ENCODE measurements around the gene TMEM271.

DNA sequence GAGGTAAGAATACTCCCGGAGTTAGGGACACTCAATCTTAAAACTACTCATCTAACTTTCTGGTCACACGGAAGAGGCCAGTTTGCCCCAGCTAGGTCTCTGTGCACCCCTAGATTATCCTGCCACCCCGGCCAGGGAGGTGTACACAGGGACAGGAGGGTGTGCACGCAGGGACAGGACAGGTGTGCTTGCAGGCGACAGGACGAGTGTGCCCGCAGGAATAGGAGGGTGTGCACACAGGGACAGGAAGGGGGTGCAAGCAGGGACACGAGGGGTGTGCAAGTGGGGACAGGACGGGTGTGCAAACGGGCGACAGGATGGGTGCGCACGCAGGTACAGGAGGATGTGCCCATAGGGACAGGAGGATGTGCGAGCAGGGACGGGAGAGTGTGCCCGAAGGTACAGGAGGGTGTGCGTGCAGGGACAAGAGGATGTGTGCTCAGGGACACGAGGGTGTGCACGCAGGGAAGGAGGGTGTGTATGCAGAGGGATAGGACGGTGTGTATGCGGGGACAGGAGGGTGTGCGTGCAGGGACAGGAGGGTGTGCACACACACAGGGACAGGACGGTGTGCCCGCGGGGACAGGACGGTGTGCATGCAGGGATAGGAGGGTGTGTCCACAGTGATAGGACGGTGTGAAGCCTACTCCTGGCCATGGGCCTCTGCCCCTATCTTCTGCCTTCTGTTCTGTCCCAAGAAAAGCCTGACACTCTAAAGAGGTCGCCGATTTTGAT is 4.1 kb downstream of the TMEM271 start:
- TF ChIP-seq, protein P1, sequence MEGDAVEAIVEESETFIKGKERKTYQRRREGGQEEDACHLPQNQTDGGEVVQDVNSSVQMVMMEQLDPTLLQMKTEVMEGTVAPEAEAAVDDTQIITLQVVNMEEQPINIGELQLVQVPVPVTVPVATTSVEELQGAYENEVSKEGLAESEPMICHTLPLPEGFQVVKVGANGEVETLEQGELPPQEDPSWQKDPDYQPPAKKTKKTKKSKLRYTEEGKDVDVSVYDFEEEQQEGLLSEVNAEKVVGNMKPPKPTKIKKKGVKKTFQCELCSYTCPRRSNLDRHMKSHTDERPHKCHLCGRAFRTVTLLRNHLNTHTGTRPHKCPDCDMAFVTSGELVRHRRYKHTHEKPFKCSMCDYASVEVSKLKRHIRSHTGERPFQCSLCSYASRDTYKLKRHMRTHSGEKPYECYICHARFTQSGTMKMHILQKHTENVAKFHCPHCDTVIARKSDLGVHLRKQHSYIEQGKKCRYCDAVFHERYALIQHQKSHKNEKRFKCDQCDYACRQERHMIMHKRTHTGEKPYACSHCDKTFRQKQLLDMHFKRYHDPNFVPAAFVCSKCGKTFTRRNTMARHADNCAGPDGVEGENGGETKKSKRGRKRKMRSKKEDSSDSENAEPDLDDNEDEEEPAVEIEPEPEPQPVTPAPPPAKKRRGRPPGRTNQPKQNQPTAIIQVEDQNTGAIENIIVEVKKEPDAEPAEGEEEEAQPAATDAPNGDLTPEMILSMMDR (IDR thresholded peaks at IDR 0.05) = no peak
- no peak for TF ChIP-seq POLR2A (IDR thresholded peaks at IDR 0.05)
